ENCODE data around the gene DNM2. TPM values are rescaled to one million over a fixed set of nuclear protein-coding genes. Genes with fewer than 3 reads are reported as not detected.
"Not testable (repeated sequence)": the region's sequence is repeated elsewhere in the genome, so short reads cannot be mapped to it uniquely, and the experiment has no call there.

The DNM2 gene
- total RNA-seq, 6 donors from 2014 or later, result 238 to 744 (median 318) TPM

- peak in 1 of 2 donors; percentile 93 for DNase-seq
- WGBS, 2 donors, result 58 to 71% methylated on average over 17 to 18 of the region's 18 CpGs
Observed at GRCh38 chr19:10863107-10863717, 145.3 kb downstream of the DNM2 start.

GRCh38 chr19:10864538-10864899 lies 146.6 kb downstream of the DNM2 start:
- TF ChIP-seq POLR2AphosphoS5 (IDR thresholded peaks at IDR 0.05) (peak in 1 of 2 donors; percentile 4), POLR2A (IDR thresholded peaks at IDR 0.05) (no peak), CTCF (IDR thresholded peaks at IDR 0.05) (peak; percentile 77 to 88 (median 82)), EP300 (IDR thresholded peaks at IDR 0.05) (no peak)
- Histone ChIP-seq H3K27me3 (no peaks in the 10 kb centered on the region), H3K4me3 (no peak overlapping the region), H3K36me3 (no peaks in the 10 kb centered on the region), H3K27ac (peak overlapping the region in 3 of 4 donors; percentile 53 to 74 (median 72)), H3K9me3 (no peaks in the 10 kb centered on the region), H3K4me1 (peaks cover 9 to 13% (median 12%) of the 10 kb centered on the region in 4 donors)
- DNase-seq, result peak in 1 of 2 donors; percentile 89
- 11 to 14% methylated on average over 6 of the region's 6 CpGs for WGBS, 2 donors
- ATAC-seq (ENCODE audit: low FRiP score in 2 of 2), result peak; percentile 87 to 94

More at GRCh38 chr19:10863107-10863717, 145.3 kb downstream of the DNM2 start:
- no peak for TF ChIP-seq CTCF (IDR thresholded peaks at IDR 0.05)
- TF ChIP-seq POLR2AphosphoS5 (IDR thresholded peaks at IDR 0.05), result no peak
- no peak for TF ChIP-seq EP300 (IDR thresholded peaks at IDR 0.05)
- no peak for TF ChIP-seq POLR2A (IDR thresholded peaks at IDR 0.05)
- ATAC-seq (ENCODE audit: low FRiP score in 2 of 2), result peak; percentile 34 to 78
- no peaks in the 10 kb centered on the region for H3K36me3 ChIP-seq
- H3K4me1 ChIP-seq, result peaks cover 9 to 13% (median 12%) of the 10 kb centered on the region in 4 donors
- H3K4me3 ChIP-seq, result peak overlapping the region in 2 of 4 donors; percentile 19 to 29
- H3K27ac ChIP-seq, result peak overlapping the region; percentile 53 to 74 (median 63)
- H3K9me3 ChIP-seq, result no peaks in the 10 kb centered on the region
- H3K27me3 ChIP-seq, result no peaks in the 10 kb centered on the region

GRCh38 chr19:10866495-10866894 lies 148.6 kb downstream of the DNM2 start:
- TF ChIP-seq EP300 (IDR thresholded peaks at IDR 0.05), result no peak
- no peak for TF ChIP-seq POLR2A (IDR thresholded peaks at IDR 0.05)
- no peak for TF ChIP-seq POLR2AphosphoS5 (IDR thresholded peaks at IDR 0.05)
- TF ChIP-seq CTCF (IDR thresholded peaks at IDR 0.05), result no peak
- Histone ChIP-seq H3K36me3 (no peaks in the 10 kb centered on the region), H3K4me1 (peaks cover 9 to 20% (median 16%) of the 10 kb centered on the region in 4 donors), H3K4me3 (no peak overlapping the region), H3K27me3 (no peaks in the 10 kb centered on the region), H3K9me3 (no peaks in the 10 kb centered on the region), H3K27ac (no peak overlapping the region)
- 75 to 76% methylated on average over 10 of the region's 10 CpGs for WGBS, 2 donors
- no peak for ATAC-seq (ENCODE audit: low FRiP score in 2 of 2)
- no peak for DNase-seq

GRCh38 chr19:10868872-10869547 lies 151.1 kb downstream of the DNM2 start:
- Histone ChIP-seq H3K4me1 (peaks cover 18 to 31% (median 21%) of the 10 kb centered on the region in 4 donors), H3K27ac (no peak overlapping the region), H3K36me3 (no peaks in the 10 kb centered on the region), H3K27me3 (no peaks in the 10 kb centered on the region), H3K9me3 (no peaks in the 10 kb centered on the region), H3K4me3 (no peak overlapping the region)
- DNase-seq (no peak), ATAC-seq (ENCODE audit: low FRiP score in 2 of 2) (no peak)
- TF ChIP-seq EP300 (IDR thresholded peaks at IDR 0.05), result no peak
- TF ChIP-seq POLR2AphosphoS5 (IDR thresholded peaks at IDR 0.05), result no peak
- no peak for TF ChIP-seq CTCF (IDR thresholded peaks at IDR 0.05)
- TF ChIP-seq POLR2A (IDR thresholded peaks at IDR 0.05), result no peak
- 90 to 94% methylated on average over 5 to 10 of the region's 10 CpGs for WGBS, 2 donors

GRCh38 chr19:10869872-10870311 lies 152.0 kb downstream of the DNM2 start:
- not testable (repeated sequence) for H3K27ac ChIP-seq

More at GRCh38 chr19:10869872-10870311, 152.0 kb downstream of the DNM2 start:
- not testable (repeated sequence) for ATAC-seq (ENCODE audit: low FRiP score in 2 of 2); H3K9me3 ChIP-seq; H3K36me3 ChIP-seq; H3K27me3 ChIP-seq; H3K4me3 ChIP-seq
- 94 to 97% methylated on average over 8 to 11 of the region's 11 CpGs for WGBS, 2 donors
- peaks cover 11 to 23% (median 15%) of the 10 kb centered on the region in 4 donors for H3K4me1 ChIP-seq
- DNase-seq, result peak in 1 of 2 donors; percentile 61
